Effector memory CD8-positive, alpha-beta T cell (primary cell): Measurements from ENCODE around the gene SYNJ1.
A peak's percentile ranks its signal among the peaks of the same experiment; 100 is the strongest.
"Not testable (repeated sequence)": the region's sequence is repeated elsewhere in the genome, so short reads cannot be mapped to it uniquely, and the experiment has no call there.

ENCODE experiments used
- ATAC-seq: fragments of 150-1000 bp; cut with Tn5 transposase; replicated peaks from 2 replicates; pipeline ENCODE4 v1.10.0; 2021; ENCODE audit warnings: mild to moderate bottlenecking, moderate library complexity
- DNase-seq, 3 experiments: peaks; one replicate each; pipeline ENCODE4 v3.0.0; 2021
- H3K27ac Mint-ChIP-seq, 2 donors: one replicate each; pipeline ENCODE4 v1.8.0; 2022; ENCODE audit warnings: mild to moderate bottlenecking in 2 of 2, mixed read lengths in 2 of 2, moderate library complexity in 2 of 2
- H3K27me3 Mint-ChIP-seq, 2 donors: one replicate each; pipeline ENCODE4 v1.8.0; 2022; ENCODE audit warnings: mixed read lengths in 2 of 2
- H3K36me3 Mint-ChIP-seq: one replicate; pipeline ENCODE4 v1.8.0; 2022; ENCODE audit warnings: mild to moderate bottlenecking, moderate library complexity, mixed read lengths; ENCODE audit not compliant: insufficient read depth
- H3K4me1 Mint-ChIP-seq, 2 donors: one replicate each; pipeline ENCODE4 v1.8.0; 2022; ENCODE audit warnings: low read depth in 2 of 2, mixed read lengths in 2 of 2
- H3K4me3 Mint-ChIP-seq, 2 donors: one replicate each; pipeline ENCODE4 v1.8.0; 2022; ENCODE audit warnings: mild to moderate bottlenecking in 2 of 2, mixed read lengths in 2 of 2, moderate library complexity in 2 of 2
- H3K9me3 Mint-ChIP-seq, 2 donors: one replicate each; pipeline ENCODE4 v1.8.0; 2022; ENCODE audit warnings: mixed read lengths in 2 of 2

Gene SYNJ1

GRCh38 chr21:32612075-32612998, 115.5 kb downstream of the SYNJ1 start, which contains the start of gene CFAP298:
CFAP298 (minus strand) TSS chr21:32612377; CDS start chr21:32612243, 134 bp downstream.
- peak; percentile 89 to 91 (median 89) for DNase-seq
- peaks cover 11 to 14% of the 10 kb centered on the region in 2 donors for H3K4me1 Mint-ChIP-seq
- peak within 1 kb of the TSS; percentile 98 to 99 for H3K27ac Mint-ChIP-seq
- H3K9me3 Mint-ChIP-seq: no peaks in the 10 kb centered on the region
- peak within 1 kb of the TSS; percentile 90 to 96 for H3K4me3 Mint-ChIP-seq
- H3K36me3 Mint-ChIP-seq: peaks cover 41% of the 10 kb centered on the region
- no peaks in the 10 kb centered on the region for H3K27me3 Mint-ChIP-seq
- peak; percentile 90 for ATAC-seq

- Mint-ChIP-seq H3K4me1 (peaks cover 11 to 14% of the 10 kb centered on the region in 2 donors), H3K27ac (peak overlapping the region; percentile 98 to 99), H3K27me3 (no peaks in the 10 kb centered on the region), H3K4me3 (peak overlapping the region; percentile 90 to 96), H3K9me3 (no peaks in the 10 kb centered on the region), H3K36me3 (peaks cover 49% of the 10 kb centered on the region)
- DNase-seq (peak; percentile 12 to 15 (median 13)), ATAC-seq (peak; percentile 9)
These were observed 116.3 kb downstream of the SYNJ1 start for GRCh38 chr21:32611471-32611997.

- peaks cover 55% of the 10 kb centered on the region for H3K36me3 Mint-ChIP-seq
- peak overlapping the region; percentile 31 to 90 for H3K4me3 Mint-ChIP-seq
- ATAC-seq, H3K27me3 Mint-ChIP-seq, DNase-seq, H3K9me3 Mint-ChIP-seq: not testable (repeated sequence)
- H3K4me1 Mint-ChIP-seq: peaks cover 13 to 17% of the 10 kb centered on the region in 2 donors
- H3K27ac Mint-ChIP-seq: peak overlapping the region in 1 of 2 donors; percentile 98
These were observed 116.9 kb downstream of the SYNJ1 start for GRCh38 chr21:32610940-32611339.

GRCh38 chr21:32608851-32609250, 119.0 kb downstream of the SYNJ1 start:
- Mint-ChIP-seq H3K27ac (no peak overlapping the region), H3K4me3 (no peak overlapping the region), H3K36me3 (peaks cover 70% of the 10 kb centered on the region), H3K4me1 (peaks cover 17 to 19% of the 10 kb centered on the region in 2 donors), H3K9me3 (no peaks in the 10 kb centered on the region), H3K27me3 (no peaks in the 10 kb centered on the region)
- DNase-seq: no peak
- no peak for ATAC-seq

- Mint-ChIP-seq H3K4me3 (no peak overlapping the region), H3K36me3 (peaks cover 84% of the 10 kb centered on the region), H3K27me3 (no peaks in the 10 kb centered on the region), H3K9me3 (no peaks in the 10 kb centered on the region), H3K4me1 (peaks cover 7 to 15% of the 10 kb centered on the region in 2 donors), H3K27ac (no peak overlapping the region)
- no peak for DNase-seq
- ATAC-seq: no peak
These were observed 122.3 kb downstream of the SYNJ1 start for GRCh38 chr21:32605469-32605868.

GRCh38 chr21:32604464-32604863, 123.3 kb downstream of the SYNJ1 start:
- H3K27me3 Mint-ChIP-seq: no peaks in the 10 kb centered on the region
- H3K9me3 Mint-ChIP-seq: no peaks in the 10 kb centered on the region
- H3K4me1 Mint-ChIP-seq: peaks cover 7 to 10% of the 10 kb centered on the region in 2 donors
- ATAC-seq (no peak), DNase-seq (no peak)
- peak overlapping the region in 1 of 2 donors; percentile 80 for H3K27ac Mint-ChIP-seq
- peaks cover 85% of the 10 kb centered on the region for H3K36me3 Mint-ChIP-seq
- no peak overlapping the region for H3K4me3 Mint-ChIP-seq

GRCh38 chr21:32603131-32603530, 124.7 kb downstream of the SYNJ1 start:
- DNase-seq (no peak), ATAC-seq (no peak)
- peaks cover 7 to 10% of the 10 kb centered on the region in 2 donors for H3K4me1 Mint-ChIP-seq
- no peaks in the 10 kb centered on the region for H3K9me3 Mint-ChIP-seq
- H3K27ac Mint-ChIP-seq: no peak overlapping the region
- H3K27me3 Mint-ChIP-seq: no peaks in the 10 kb centered on the region
- no peak overlapping the region for H3K4me3 Mint-ChIP-seq
- H3K36me3 Mint-ChIP-seq: peaks cover 84% of the 10 kb centered on the region

- no peak for ATAC-seq
- Mint-ChIP-seq H3K27ac (no peak overlapping the region), H3K36me3 (peaks cover 74% of the 10 kb centered on the region)
These were observed 125.7 kb downstream of the SYNJ1 start for GRCh38 chr21:32602099-32602498.

GRCh38 chr21:32599526-32599925, 128.3 kb downstream of the SYNJ1 start:
- DNase-seq (no peak), ATAC-seq (no peak)
- no peak overlapping the region for H3K4me3 Mint-ChIP-seq
- H3K27me3 Mint-ChIP-seq: no peaks in the 10 kb centered on the region
- H3K36me3 Mint-ChIP-seq: peaks cover 54% of the 10 kb centered on the region
- peak overlapping the region; percentile 29 to 31 for H3K27ac Mint-ChIP-seq
- H3K9me3 Mint-ChIP-seq: no peaks in the 10 kb centered on the region
- peaks cover 0 to 7% of the 10 kb centered on the region in 2 donors for H3K4me1 Mint-ChIP-seq

More at GRCh38 chr21:32602099-32602498, 125.7 kb downstream of the SYNJ1 start:
- DNase-seq: no peak
- Mint-ChIP-seq H3K9me3 (no peaks in the 10 kb centered on the region), H3K4me3 (no peak overlapping the region), H3K27me3 (no peaks in the 10 kb centered on the region), H3K4me1 (peaks cover 4 to 8% of the 10 kb centered on the region in 2 donors)

GRCh38 chr21:32599091-32599490, 128.7 kb downstream of the SYNJ1 start:
- Mint-ChIP-seq H3K4me3 (no peak overlapping the region), H3K36me3 (peaks cover 49% of the 10 kb centered on the region), H3K4me1 (peaks cover 0 to 4% of the 10 kb centered on the region in 2 donors), H3K27ac (peak overlapping the region; percentile 29 to 31), H3K9me3 (no peaks in the 10 kb centered on the region), H3K27me3 (no peaks in the 10 kb centered on the region)
- no peak for DNase-seq
- ATAC-seq: no peak

- DNase-seq (no peak), ATAC-seq (no peak)
- H3K27me3 Mint-ChIP-seq: no peaks in the 10 kb centered on the region
- H3K4me3 Mint-ChIP-seq: no peak overlapping the region
- H3K27ac Mint-ChIP-seq: peak overlapping the region in 1 of 2 donors; percentile 6
- peaks cover 32% of the 10 kb centered on the region for H3K36me3 Mint-ChIP-seq
- peaks cover 0 to 4% of the 10 kb centered on the region in 2 donors for H3K4me1 Mint-ChIP-seq
- no peaks in the 10 kb centered on the region for H3K9me3 Mint-ChIP-seq
These were observed 130.6 kb downstream of the SYNJ1 start for GRCh38 chr21:32597205-32597604.

- Mint-ChIP-seq H3K27ac (peak overlapping the region in 1 of 2 donors; percentile 11), H3K4me1 (peaks cover 0 to 4% of the 10 kb centered on the region in 2 donors), H3K4me3 (no peak overlapping the region), H3K36me3 (peaks cover 16% of the 10 kb centered on the region), H3K9me3 (no peaks in the 10 kb centered on the region), H3K27me3 (no peaks in the 10 kb centered on the region)
- ATAC-seq (no peak), DNase-seq (no peak)
These were observed 132.4 kb downstream of the SYNJ1 start for GRCh38 chr21:32595431-32595830.

- H3K4me1 Mint-ChIP-seq: peaks cover 0 to 4% of the 10 kb centered on the region in 2 donors
- H3K27me3 Mint-ChIP-seq: no peaks in the 10 kb centered on the region
- peaks cover 5% of the 10 kb centered on the region for H3K36me3 Mint-ChIP-seq
- H3K9me3 Mint-ChIP-seq: no peaks in the 10 kb centered on the region
- H3K4me3 Mint-ChIP-seq: no peak overlapping the region
- DNase-seq (no peak), ATAC-seq (no peak)
- H3K27ac Mint-ChIP-seq: no peak overlapping the region
These were observed 134.1 kb downstream of the SYNJ1 start for GRCh38 chr21:32593690-32594089.
